ENCODE data around the gene NET1. TPM values are rescaled to one million over a fixed set of nuclear protein-coding genes. Genes with fewer than 3 reads are reported as not detected.
A peak's percentile ranks its signal among the peaks of the same experiment; 100 is the strongest.

Gene NET1
- total RNA-seq, 4 donors from 2014 or later, result 90.0 to 311 (median 289) TPM

DNA sequence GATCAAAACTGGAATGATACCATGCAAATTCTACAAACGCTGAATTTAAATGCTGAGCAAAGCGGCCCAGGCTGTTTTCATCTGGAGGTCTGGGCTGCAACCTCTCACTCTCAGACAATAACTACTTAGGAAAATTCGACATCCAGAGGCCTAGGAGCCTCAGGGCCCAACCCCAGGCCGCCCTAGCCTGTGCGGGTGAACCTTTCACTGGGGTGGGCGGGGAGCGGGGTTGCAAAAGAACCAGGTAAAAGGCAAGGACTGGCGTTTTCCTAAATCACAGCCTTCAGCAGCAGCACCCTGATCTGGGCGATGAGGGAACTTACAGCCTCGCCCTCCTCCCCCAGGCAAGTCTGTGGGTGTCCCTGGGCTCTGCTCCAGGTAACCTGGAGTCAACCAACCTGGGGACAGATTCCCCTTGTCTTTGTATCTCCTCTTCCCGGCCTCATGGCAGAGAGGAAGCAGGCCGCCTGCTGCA, 53.7 kb downstream of the NET1 start:
- Histone ChIP-seq H3K4me1 (peaks cover 22 to 40% (median 34%) of the 10 kb centered on the region in 4 donors), H3K27ac (peak overlapping the region; percentile 87 to 90 (median 88)), H3K4me3 (no peak overlapping the region), H3K9me3 (no peaks in the 10 kb centered on the region), H3K27me3 (no peaks in the 10 kb centered on the region), H3K36me3 (no peaks in the 10 kb centered on the region)
- 22 to 41% methylated on average over 1 to 12 of the region's 12 CpGs for WGBS, 2 donors (ENCODE audit: low coverage in 1 of 2)
- intact Hi-C loops (cut with DNase I; ENCODE audit: low total_unique reads), result no loop called here
- DNase-seq, result peak; percentile 33
- TF ChIP-seq CTCF (IDR thresholded peaks at IDR 0.05) (no peak), POLR2A (IDR thresholded peaks at IDR 0.05) (no peak), EP300 (IDR thresholded peaks at IDR 0.05; ENCODE audit: low read depth) (no peak)
- in situ Hi-C loops (cut with MboI; ENCODE audit: low pct_ligation_motif_present in 1 of 4, low pct_unique_long_range_greater_than_20kb in 1 of 4, low sequenced_read_pairs in 3 of 4), result no loop called here

- intact Hi-C loops (cut with DNase I; ENCODE audit: low total_unique reads) (no loop called here), in situ Hi-C loops (cut with MboI; ENCODE audit: low pct_ligation_motif_present in 1 of 4, low pct_unique_long_range_greater_than_20kb in 1 of 4, low sequenced_read_pairs in 3 of 4) (no loop called here)
- peaks cover 22 to 40% (median 34%) of the 10 kb centered on the region in 4 donors for H3K4me1 ChIP-seq
- H3K4me3 ChIP-seq, result no peak overlapping the region
- H3K27me3 ChIP-seq, result no peaks in the 10 kb centered on the region
- H3K27ac ChIP-seq, result peak overlapping the region; percentile 87 to 90 (median 88)
- WGBS, 2 donors (ENCODE audit: low coverage in 1 of 2), result 33% methylated on average over 18 of the region's 18 CpGs; no CpG with 5 or more reads in 1 of the 2 donors
- DNase-seq, result peak; percentile 82
- no peaks in the 10 kb centered on the region for H3K9me3 ChIP-seq
- H3K36me3 ChIP-seq, result no peaks in the 10 kb centered on the region
- TF ChIP-seq POLR2AphosphoS5 (IDR thresholded peaks at IDR 0.05), result peak; percentile 15 to 72 (median 70)
- peak; percentile 64 for TF ChIP-seq POLR2A (IDR thresholded peaks at IDR 0.05)
- TF ChIP-seq CTCF (IDR thresholded peaks at IDR 0.05), result no peak
Observed at GRCh38 chr10:5466451-5467206, 54.3 kb downstream of the NET1 start.

GRCh38 chr10:5467207-5467535, 54.8 kb downstream of the NET1 start:
- no peak for DNase-seq
- H3K9me3 ChIP-seq, result no peaks in the 10 kb centered on the region
- H3K4me3 ChIP-seq, result no peak overlapping the region
- H3K36me3 ChIP-seq, result no peaks in the 10 kb centered on the region
- no peak for TF ChIP-seq POLR2AphosphoS5 (IDR thresholded peaks at IDR 0.05)
- TF ChIP-seq CTCF (IDR thresholded peaks at IDR 0.05), result no peak
- no peak for TF ChIP-seq POLR2A (IDR thresholded peaks at IDR 0.05)
- no peak for TF ChIP-seq EP300 (IDR thresholded peaks at IDR 0.05; ENCODE audit: low read depth)
- intact Hi-C loops (cut with DNase I; ENCODE audit: low total_unique reads), result no loop called here
- H3K27me3 ChIP-seq, result no peaks in the 10 kb centered on the region
- peaks cover 22 to 35% (median 31%) of the 10 kb centered on the region in 4 donors for H3K4me1 ChIP-seq
- H3K27ac ChIP-seq, result peak overlapping the region; percentile 87 to 90 (median 88)
- in situ Hi-C loops (cut with MboI; ENCODE audit: low pct_ligation_motif_present in 1 of 4, low pct_unique_long_range_greater_than_20kb in 1 of 4, low sequenced_read_pairs in 3 of 4), result no loop called here
- WGBS, 2 donors (ENCODE audit: low coverage in 1 of 2), result 49 to 53% methylated on average over 5 to 8 of the region's 8 CpGs

DNA sequence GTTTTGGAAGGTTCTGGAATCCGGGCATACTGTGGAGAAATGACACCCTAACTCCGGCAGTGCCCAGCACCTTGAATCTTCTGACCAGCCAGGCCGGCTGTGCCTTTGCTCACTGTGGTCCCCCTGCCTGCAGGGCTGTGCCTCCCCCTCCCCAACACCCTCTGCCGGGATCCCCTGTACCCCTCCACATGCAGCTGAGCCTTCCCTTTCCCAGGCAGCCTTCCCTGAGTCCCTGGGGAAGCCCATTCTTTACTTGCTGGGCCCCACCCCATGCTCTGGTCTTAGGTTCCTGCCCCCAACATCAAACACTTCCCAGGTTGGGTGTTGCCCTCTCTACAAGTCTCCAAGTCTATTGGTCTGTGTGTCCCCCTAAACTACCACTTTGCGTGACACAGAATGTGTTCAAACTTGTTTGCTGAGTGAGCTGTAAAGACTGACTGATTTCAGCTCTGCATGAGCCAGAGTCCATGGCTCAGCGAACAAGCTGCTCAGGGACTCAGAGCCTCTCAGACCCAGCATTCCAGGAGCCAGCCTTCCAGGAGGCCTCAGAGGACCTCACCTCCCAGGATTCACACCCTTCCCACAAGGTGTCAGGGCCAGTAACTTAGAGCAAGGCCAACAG, 55.4 kb downstream of the NET1 start:
- in situ Hi-C loops (cut with MboI; ENCODE audit: low pct_ligation_motif_present in 1 of 4, low pct_unique_long_range_greater_than_20kb in 1 of 4, low sequenced_read_pairs in 3 of 4), result no loop called here
- DNase-seq, result no peak
- H3K36me3 ChIP-seq, result no peaks in the 10 kb centered on the region
- intact Hi-C loops (cut with DNase I; ENCODE audit: low total_unique reads), result no loop called here
- H3K27ac ChIP-seq, result peak overlapping the region; percentile 87 to 90 (median 88)
- WGBS, 2 donors (ENCODE audit: low coverage in 1 of 2), result 72% methylated on average over 6 of the region's 6 CpGs; no CpG with 5 or more reads in 1 of the 2 donors
- peaks cover 22 to 35% (median 31%) of the 10 kb centered on the region in 4 donors for H3K4me1 ChIP-seq
- no peaks in the 10 kb centered on the region for H3K9me3 ChIP-seq
- H3K4me3 ChIP-seq, result no peak overlapping the region
- TF ChIP-seq POLR2AphosphoS5 (IDR thresholded peaks at IDR 0.05) (no peak), EP300 (IDR thresholded peaks at IDR 0.05; ENCODE audit: low read depth) (no peak), POLR2A (IDR thresholded peaks at IDR 0.05) (no peak)
- no peaks in the 10 kb centered on the region for H3K27me3 ChIP-seq

All from transverse colon (tissue), 4 donors.